Measurements from ENCODE around the gene RAD51B. TPM values are rescaled to one million over a fixed set of nuclear protein-coding genes. Genes with fewer than 3 reads are reported as not detected.

The RAD51B gene
- total and polyA plus RNA-seq, 2 of the 13 experiments (the other 11 are each of a cell fraction or from before 2014, with no cell fraction given) = 7.0 to 9.5 TPM

DNA sequence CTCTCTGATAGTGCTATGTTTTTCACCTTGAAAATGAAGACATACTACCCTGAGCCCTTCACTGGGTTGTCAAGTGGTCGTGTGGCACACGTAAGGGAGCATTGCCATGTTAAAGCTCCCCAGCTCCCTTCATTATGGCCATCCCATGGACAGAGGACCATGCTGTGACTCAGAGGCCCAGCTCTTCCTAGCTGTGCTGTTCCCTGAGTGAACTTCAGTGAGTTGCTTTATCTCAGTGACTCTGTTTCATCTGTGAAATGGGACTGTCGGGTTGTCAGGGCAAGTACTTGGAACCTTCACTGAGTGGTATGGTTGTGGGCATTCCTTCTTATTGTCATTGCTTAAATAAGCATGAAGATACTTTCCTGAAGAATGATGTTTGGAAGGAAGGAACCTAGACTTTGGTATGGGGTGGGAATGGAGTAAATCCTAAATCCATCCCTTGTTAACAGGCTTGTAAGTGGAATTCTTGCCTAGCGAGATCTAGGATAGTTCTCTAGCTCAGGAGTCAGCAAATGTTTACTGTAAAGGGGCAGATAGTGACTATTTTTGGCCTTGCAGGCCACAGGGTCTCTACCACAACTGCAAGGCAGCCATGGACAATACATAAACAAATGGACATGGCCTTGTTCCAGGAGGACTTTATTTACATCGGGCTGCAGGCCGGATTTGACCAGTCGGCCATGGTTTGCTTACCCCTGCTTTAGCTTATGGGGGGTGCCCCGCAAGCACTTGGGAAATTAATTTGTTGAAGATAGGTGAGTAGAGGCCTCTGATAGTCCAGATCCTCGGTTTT lies 689.8 kb downstream of the RAD51B start:
- no peak overlapping the region for H2AFZ ChIP-seq (ENCODE audit: low read length)
- H3K4me2 ChIP-seq (ENCODE audit: low read depth, low read length) = no peak overlapping the region
- DNase-seq (ENCODE audit: low spot score) (no peak), FAIRE-seq (no peak), ATAC-seq (no peak; the same call in 2 of the 3 replicates)
- in situ Hi-C loops (cut with HindIII; ENCODE audit: extremely low pct_ligation_motif_present, low pct_unique_long_range_greater_than_20kb) (no loop called here), intact Hi-C loops (cut with micrococcal nuclease; ENCODE audit: unreplicated experiment) (no loop called here)
- no peaks in the 10 kb centered on the region for H3K27me3 ChIP-seq (ENCODE audit: control insufficient read depth in 1 of 2, insufficient read depth in 2 of 2, low read length in 2 of 2)
- WGBS (ENCODE audit: low lambda C conversion rate) = 64% methylated on average over 6 of the region's 9 CpGs
- H3K4me3 ChIP-seq (replicated peaks in 1 of 3; ENCODE audit: insufficient read depth in 1 of 3, low read depth in 2 of 3, low read length in 3 of 3) = no peak overlapping the region
- no peaks in the 10 kb centered on the region for H3K36me3 ChIP-seq (replicated peaks in 1 of 2; ENCODE audit: control insufficient read depth in 1 of 2, insufficient read depth in 2 of 2, low read length in 2 of 2)
- H4K20me1 ChIP-seq (ENCODE audit: insufficient read depth, low read length) = no peaks in the 10 kb centered on the region
- H3K9ac ChIP-seq (ENCODE audit: insufficient read depth, low read depth, low read length) = no peak overlapping the region
- H3K79me2 ChIP-seq (ENCODE audit: insufficient read depth, low read length) = no peaks in the 10 kb centered on the region
- POLR2A ChIA-PET = no interaction called here
- peaks cover 53% of the 10 kb centered on the region for H3K4me1 ChIP-seq (ENCODE audit: insufficient read depth, low read length)
- CTCF ChIA-PET (ENCODE audit: low intra/inter-chr PET ratio, low total read pairs) = no interaction called here
- H3K9me3 ChIP-seq (ENCODE audit: low read length) = no peaks in the 10 kb centered on the region
- H3K27ac ChIP-seq (ENCODE audit: extremely low read length, insufficient read depth, low read length) = no peak overlapping the region
- no TSS peak for BruUV-seq (replicated peaks)
- no peak for TF ChIP-seq MAFG (CRISPR knock-in tag; IDR thresholded peaks at IDR 0.05)
- no peak for TF ChIP-seq NBN (conservative IDR thresholded peaks at IDR 0.05)
- no peak for TF ChIP-seq ZBTB7A (CRISPR knock-in tag; IDR thresholded peaks at IDR 0.05)
- TF ChIP-seq, protein P1, sequence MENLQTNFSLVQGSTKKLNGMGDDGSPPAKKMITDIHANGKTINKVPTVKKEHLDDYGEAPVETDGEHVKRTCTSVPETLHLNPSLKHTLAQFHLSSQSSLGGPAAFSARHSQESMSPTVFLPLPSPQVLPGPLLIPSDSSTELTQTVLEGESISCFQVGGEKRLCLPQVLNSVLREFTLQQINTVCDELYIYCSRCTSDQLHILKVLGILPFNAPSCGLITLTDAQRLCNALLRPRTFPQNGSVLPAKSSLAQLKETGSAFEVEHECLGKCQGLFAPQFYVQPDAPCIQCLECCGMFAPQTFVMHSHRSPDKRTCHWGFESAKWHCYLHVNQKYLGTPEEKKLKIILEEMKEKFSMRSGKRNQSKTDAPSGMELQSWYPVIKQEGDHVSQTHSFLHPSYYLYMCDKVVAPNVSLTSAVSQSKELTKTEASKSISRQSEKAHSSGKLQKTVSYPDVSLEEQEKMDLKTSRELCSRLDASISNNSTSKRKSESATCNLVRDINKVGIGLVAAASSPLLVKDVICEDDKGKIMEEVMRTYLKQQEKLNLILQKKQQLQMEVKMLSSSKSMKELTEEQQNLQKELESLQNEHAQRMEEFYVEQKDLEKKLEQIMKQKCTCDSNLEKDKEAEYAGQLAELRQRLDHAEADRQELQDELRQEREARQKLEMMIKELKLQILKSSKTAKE (CRISPR knock-in tag; IDR thresholded peaks at IDR 0.05; ENCODE audit: borderline replicate concordance) = no peak
- no peak for TF ChIP-seq SMAD9 (CRISPR knock-in tag; IDR thresholded peaks at IDR 0.05)
- TF ChIP-seq ZNF616 (CRISPR knock-in tag; IDR thresholded peaks at IDR 0.05; ENCODE audit: low read depth) = no peak
- no peak for TF ChIP-seq ZNF652 (CRISPR knock-in tag; IDR thresholded peaks at IDR 0.05; ENCODE audit: borderline replicate concordance, low read depth)
- TF ChIP-seq ADNP (CRISPR knock-in tag; IDR thresholded peaks at IDR 0.05) = no peak
- TF ChIP-seq, protein P2, sequence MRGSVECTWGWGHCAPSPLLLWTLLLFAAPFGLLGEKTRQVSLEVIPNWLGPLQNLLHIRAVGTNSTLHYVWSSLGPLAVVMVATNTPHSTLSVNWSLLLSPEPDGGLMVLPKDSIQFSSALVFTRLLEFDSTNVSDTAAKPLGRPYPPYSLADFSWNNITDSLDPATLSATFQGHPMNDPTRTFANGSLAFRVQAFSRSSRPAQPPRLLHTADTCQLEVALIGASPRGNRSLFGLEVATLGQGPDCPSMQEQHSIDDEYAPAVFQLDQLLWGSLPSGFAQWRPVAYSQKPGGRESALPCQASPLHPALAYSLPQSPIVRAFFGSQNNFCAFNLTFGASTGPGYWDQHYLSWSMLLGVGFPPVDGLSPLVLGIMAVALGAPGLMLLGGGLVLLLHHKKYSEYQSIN (CRISPR knock-in tag; IDR thresholded peaks at IDR 0.05; ENCODE audit: borderline replicate concordance) = no peak
- TF ChIP-seq ZNF20 (CRISPR knock-in tag; IDR thresholded peaks at IDR 0.05) = no peak
- TF ChIP-seq ZNF713 (CRISPR knock-in tag; IDR thresholded peaks at IDR 0.05) = no peak
- TF ChIP-seq ATF7 (IDR thresholded peaks at IDR 0.05) = no peak
- TF ChIP-seq ATF7 (CRISPR knock-in tag; IDR thresholded peaks at IDR 0.05) = no peak
- TF ChIP-seq TBX3 (IDR thresholded peaks at IDR 0.05; ENCODE audit: borderline replicate concordance) = no peak
- TF ChIP-seq, protein P3, sequence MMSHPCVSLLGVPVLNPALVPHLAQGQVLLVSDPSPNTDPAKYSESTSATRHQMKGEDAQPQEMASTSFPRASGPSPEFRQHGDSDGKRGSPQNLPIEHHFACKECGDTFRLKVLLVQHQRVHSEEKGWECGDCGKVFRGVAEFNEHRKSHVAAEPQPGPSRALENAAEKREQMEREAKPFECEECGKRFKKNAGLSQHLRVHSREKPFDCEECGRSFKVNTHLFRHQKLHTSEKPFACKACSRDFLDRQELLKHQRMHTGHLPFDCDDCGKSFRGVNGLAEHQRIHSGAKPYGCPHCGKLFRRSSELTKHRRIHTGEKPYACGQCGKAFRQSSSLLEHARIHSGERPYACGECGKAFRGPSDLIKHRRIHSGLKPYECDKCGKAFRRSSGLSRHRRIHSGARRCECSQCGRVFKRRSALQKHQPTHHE (CRISPR knock-in tag; IDR thresholded peaks at IDR 0.05; ENCODE audit: borderline replicate concordance) = no peak
- TF ChIP-seq FOXP1 (IDR thresholded peaks at IDR 0.05) = no peak
- TF ChIP-seq FOXP1 (CRISPR knock-in tag; IDR thresholded peaks at IDR 0.05) = 0 out of 2 replicates have a peak, but pooled peaks have one; percentile 9
- TF ChIP-seq ZBTB1 (CRISPR knock-in tag; IDR thresholded peaks at IDR 0.05; ENCODE audit: borderline replicate concordance) = no peak
- TF ChIP-seq REL (CRISPR knock-in tag; conservative IDR thresholded peaks at IDR 0.05) = no peak
- peak; percentile 55; the same call in 1 of the 2 replicates for TF ChIP-seq ZNF629 (CRISPR knock-in tag; conservative IDR thresholded peaks at IDR 0.05)
- no peak for TF ChIP-seq SYNCRIP (IDR thresholded peaks at IDR 0.05; ENCODE audit: insufficient read depth, low read depth, low read length)
- TF ChIP-seq MEF2D (CRISPR knock-in tag; IDR thresholded peaks at IDR 0.05) = peak; percentile 70

All from HepG2 (cell line).